DND-41 (cell line): ENCODE data around the gene CLDN14.

Experiments
- EZH2 ChIP-seq: IDR thresholded peaks from 3 replicates; pipeline ENCODE4 v1.6.1; 2012; ENCODE audit warnings: borderline replicate concordance, low read depth, mild to moderate bottlenecking, moderate library complexity, low read length, inconsistent platforms; ENCODE audit not compliant: severe bottlenecking
- TF ChIP-seq, protein P1 (sequence below): IDR thresholded peaks from 2 replicates; pipeline ENCODE4 v1.5.1; 2012; ENCODE audit warnings: borderline replicate concordance, low read length, moderate library complexity, mild to moderate bottlenecking; ENCODE audit not compliant: poor library complexity, severe bottlenecking; ENCODE audit errors: extremely low read depth

DNA sequence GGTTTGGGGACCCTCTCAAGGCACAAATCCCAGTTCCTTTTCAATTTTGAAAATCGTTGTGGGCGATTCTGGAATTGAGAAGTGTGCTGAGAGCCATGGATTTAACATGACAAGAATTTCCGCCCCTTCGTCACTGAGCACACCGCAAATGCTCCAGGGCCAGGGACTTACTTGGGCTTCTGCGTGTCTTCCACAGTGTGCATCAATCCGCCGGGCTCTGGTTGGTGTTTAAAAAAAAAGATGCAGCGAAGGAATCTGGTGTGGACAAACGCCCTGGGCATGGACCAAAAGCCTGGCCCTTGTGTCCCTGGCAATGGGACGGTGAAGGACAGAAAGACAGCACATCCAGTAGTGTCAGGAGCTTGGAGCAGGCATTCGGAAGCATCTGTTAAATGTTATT lies 696 bp upstream of the CLDN14 start:
- TF ChIP-seq, protein P1, sequence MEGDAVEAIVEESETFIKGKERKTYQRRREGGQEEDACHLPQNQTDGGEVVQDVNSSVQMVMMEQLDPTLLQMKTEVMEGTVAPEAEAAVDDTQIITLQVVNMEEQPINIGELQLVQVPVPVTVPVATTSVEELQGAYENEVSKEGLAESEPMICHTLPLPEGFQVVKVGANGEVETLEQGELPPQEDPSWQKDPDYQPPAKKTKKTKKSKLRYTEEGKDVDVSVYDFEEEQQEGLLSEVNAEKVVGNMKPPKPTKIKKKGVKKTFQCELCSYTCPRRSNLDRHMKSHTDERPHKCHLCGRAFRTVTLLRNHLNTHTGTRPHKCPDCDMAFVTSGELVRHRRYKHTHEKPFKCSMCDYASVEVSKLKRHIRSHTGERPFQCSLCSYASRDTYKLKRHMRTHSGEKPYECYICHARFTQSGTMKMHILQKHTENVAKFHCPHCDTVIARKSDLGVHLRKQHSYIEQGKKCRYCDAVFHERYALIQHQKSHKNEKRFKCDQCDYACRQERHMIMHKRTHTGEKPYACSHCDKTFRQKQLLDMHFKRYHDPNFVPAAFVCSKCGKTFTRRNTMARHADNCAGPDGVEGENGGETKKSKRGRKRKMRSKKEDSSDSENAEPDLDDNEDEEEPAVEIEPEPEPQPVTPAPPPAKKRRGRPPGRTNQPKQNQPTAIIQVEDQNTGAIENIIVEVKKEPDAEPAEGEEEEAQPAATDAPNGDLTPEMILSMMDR = no peak
- no peak for TF ChIP-seq EZH2
